HG03066 (cell line): ENCODE data around the gene KSR2.

Source experiments
- ATAC-seq: cut with Tn5 transposase; IDR thresholded peaks from one replicate; pipeline ENCODE4 v1.9.1; 2021; ENCODE audit warnings: low read depth; ENCODE audit not compliant: unreplicated experiment

KSR2 gene

GRCh38 chr12:117484901-117485300, 483.9 kb downstream of the KSR2 start:
- no peak for ATAC-seq

- ATAC-seq = no peak
Observed at GRCh38 chr12:117483501-117483900, 485.3 kb downstream of the KSR2 start.

- ATAC-seq = no peak
Observed at GRCh38 chr12:117481470-117481869, 487.3 kb downstream of the KSR2 start.

- ATAC-seq = no peak
Observed at GRCh38 chr12:117476341-117476740, 492.4 kb downstream of the KSR2 start.

- no peak for ATAC-seq
Observed at GRCh38 chr12:117473856-117474255, 494.9 kb downstream of the KSR2 start.

- no peak for ATAC-seq
Observed at GRCh38 chr12:117472983-117473382, 495.8 kb downstream of the KSR2 start.

GRCh38 chr12:117470804-117471203, 498.0 kb downstream of the KSR2 start:
- no peak for ATAC-seq

GRCh38 chr12:117469883-117470483, 498.8 kb downstream of the KSR2 start:
- no peak for ATAC-seq

GRCh38 chr12:117468016-117468415, 500.8 kb downstream of the KSR2 start:
- no peak for ATAC-seq

- ATAC-seq = no peak
Observed at GRCh38 chr12:117467588-117467987, 501.2 kb downstream of the KSR2 start.

GRCh38 chr12:117466677-117467362, 502.0 kb downstream of the KSR2 start:
- no peak for ATAC-seq

GRCh38 chr12:117461732-117462131, 507.1 kb downstream of the KSR2 start:
- no peak for ATAC-seq

- ATAC-seq = no peak
Observed at GRCh38 chr12:117459229-117459628, 509.6 kb downstream of the KSR2 start.

GRCh38 chr12:117457189-117457588, 511.6 kb downstream of the KSR2 start:
- ATAC-seq = no peak

GRCh38 chr12:117456076-117456475, 512.7 kb downstream of the KSR2 start:
- no peak for ATAC-seq

- no peak for ATAC-seq
Observed at GRCh38 chr12:117453961-117454360, 514.8 kb downstream of the KSR2 start.

GRCh38 chr12:117452112-117452511, 516.7 kb downstream of the KSR2 start:
- ATAC-seq = no peak

- ATAC-seq = no peak
Observed at GRCh38 chr12:117450209-117450608, 518.6 kb downstream of the KSR2 start.

GRCh38 chr12:117447665-117448366, 521.0 kb downstream of the KSR2 start:
- ATAC-seq = no peak

- no peak for ATAC-seq
Observed at GRCh38 chr12:117444781-117445180, 524.0 kb downstream of the KSR2 start.

GRCh38 chr12:117441751-117442150, 527.0 kb downstream of the KSR2 start:
- no peak for ATAC-seq

GRCh38 chr12:117440384-117440783, 528.4 kb downstream of the KSR2 start:
- ATAC-seq = no peak
